H1 (cell line): ENCODE results near the gene USP9Y.

Source experiments
- CREB1 ChIP-seq: IDR thresholded peaks from 2 replicates; pipeline ENCODE4 v1.6.1; 2012; ENCODE audit warnings: inconsistent platforms
- CTCF ChIP-seq, 3 experiments: IDR thresholded peaks; 1 replicate in 2 of 3; 2 replicates in 1 of 3; pipeline versions ENCODE4 v1.5.1 to v1.6.1; 2011; ENCODE audit warnings: low read length in 3 of 3, mild to moderate bottlenecking in 3 of 3, inconsistent platforms in 2 of 3, low read depth in 1 of 3, moderate library complexity in 1 of 3; ENCODE audit not compliant: insufficient read depth in 1 of 3; ENCODE audit errors: control extremely low read depth in 1 of 3
- GABPA ChIP-seq: IDR thresholded peaks from 2 replicates; pipeline ENCODE4 v1.6.1; 2011; ENCODE audit warnings: mild to moderate bottlenecking, low read length, moderate library complexity, borderline replicate concordance; ENCODE audit not compliant: insufficient read depth
- POLR2A ChIP-seq, 2 experiments: IDR thresholded peaks; 1 replicate in 1 of 2; 2 replicates in 1 of 2; pipeline ENCODE4 v1.6.1; 2011; ENCODE audit warnings: low read depth in 2 of 2, low read length in 2 of 2, mild to moderate bottlenecking in 2 of 2; ENCODE audit errors: control extremely low read depth in 1 of 2
- POLR2AphosphoS5 ChIP-seq: IDR thresholded peaks from 2 replicates; pipeline ENCODE4 v1.6.1; 2011; ENCODE audit warnings: low read depth, low read length
- SUZ12 ChIP-seq: fragments of 200-600 bp; sonication (generic); IDR thresholded peaks from 2 replicates; pipeline ENCODE4 v1.6.1; 2012; ENCODE audit warnings: mild to moderate bottlenecking, inconsistent platforms, low read length, moderate library complexity, mixed read lengths
- TCF12 ChIP-seq: IDR thresholded peaks from 2 replicates; pipeline ENCODE4 v1.6.1; 2011; ENCODE audit warnings: low read depth, mild to moderate bottlenecking, low read length

- TF ChIP-seq SUZ12 = no peak
- peak in 2 of 3 experiments; percentile 7 to 36; a peak in 1 of 4 replicates for TF ChIP-seq CTCF (IDR thresholded peaks at IDR 0.05; ENCODE audit: control extremely low read depth in 1 of 3, insufficient read depth in 1 of 3, low read depth in 1 of 3, low read length in 3 of 3)
- no peak for TF ChIP-seq POLR2AphosphoS5
- no peak for TF ChIP-seq TCF12
- TF ChIP-seq CREB1 = no peak
- TF ChIP-seq GABPA = no peak
- no peak for TF ChIP-seq POLR2A (IDR thresholded peaks at IDR 0.05; ENCODE audit: control extremely low read depth in 1 of 2, low read depth in 2 of 2, low read length in 2 of 2)
These were observed 108.0 kb downstream of the USP9Y start for GRCh38 chrY:12809034-12809433.
